Measurements from ENCODE around the gene SPOCD1. TPM values are rescaled to one million over a fixed set of nuclear protein-coding genes. Genes with fewer than 3 reads are reported as not detected.

The SPOCD1 gene
- total RNA-seq = 3.4 TPM

- H3K4me1 ChIP-seq (ENCODE audit: insufficient read depth, low read length) = peaks cover 5% of the 10 kb centered on the region
- H3K4me3 ChIP-seq (ENCODE audit: low read length) = no peak within 1 kb of the TSS
- no peaks in the 10 kb centered on the region for H3K27me3 ChIP-seq (ENCODE audit: insufficient read depth, low read length)
- H3K9me3 ChIP-seq (ENCODE audit: low read depth, low read length) = no peaks in the 10 kb centered on the region
Observed at GRCh38 chr1:31815752-31816500, at the start of gene SPOCD1. SPOCD1 (minus strand) TSS chr1:31816022; CDS start chr1:31815333, 689 bp downstream.

GRCh38 chr1:31862071-31862470 is 46.2 kb upstream of the SPOCD1 start:
- Histone ChIP-seq H3K4me3 (ENCODE audit: low read length) (no peak overlapping the region), H3K27me3 (ENCODE audit: insufficient read depth, low read length) (no peaks in the 10 kb centered on the region), H3K4me1 (ENCODE audit: insufficient read depth, low read length) (no peaks in the 10 kb centered on the region), H3K9me3 (ENCODE audit: low read depth, low read length) (no peaks in the 10 kb centered on the region)

- H3K9me3 ChIP-seq (ENCODE audit: low read depth, low read length) = no peaks in the 10 kb centered on the region
- no peaks in the 10 kb centered on the region for H3K4me1 ChIP-seq (ENCODE audit: insufficient read depth, low read length)
- H3K4me3 ChIP-seq (ENCODE audit: low read length) = no peak overlapping the region
- no peaks in the 10 kb centered on the region for H3K27me3 ChIP-seq (ENCODE audit: insufficient read depth, low read length)
Observed at GRCh38 chr1:31861346-31861745, 45.5 kb upstream of the SPOCD1 start.

GRCh38 chr1:31860581-31860980 is 44.8 kb upstream of the SPOCD1 start:
- Histone ChIP-seq H3K27me3 (ENCODE audit: insufficient read depth, low read length) (no peaks in the 10 kb centered on the region), H3K4me1 (ENCODE audit: insufficient read depth, low read length) (no peaks in the 10 kb centered on the region), H3K9me3 (ENCODE audit: low read depth, low read length) (no peaks in the 10 kb centered on the region), H3K4me3 (ENCODE audit: low read length) (no peak overlapping the region)

- Histone ChIP-seq H3K9me3 (ENCODE audit: low read depth, low read length) (no peaks in the 10 kb centered on the region), H3K4me3 (ENCODE audit: low read length) (no peak overlapping the region), H3K27me3 (ENCODE audit: insufficient read depth, low read length) (no peaks in the 10 kb centered on the region), H3K4me1 (ENCODE audit: insufficient read depth, low read length) (no peaks in the 10 kb centered on the region)
Observed at GRCh38 chr1:31859719-31860118, 43.9 kb upstream of the SPOCD1 start.

GRCh38 chr1:31859044-31859443 is 43.2 kb upstream of the SPOCD1 start:
- Histone ChIP-seq H3K9me3 (ENCODE audit: low read depth, low read length) (no peaks in the 10 kb centered on the region), H3K4me1 (ENCODE audit: insufficient read depth, low read length) (no peaks in the 10 kb centered on the region), H3K27me3 (ENCODE audit: insufficient read depth, low read length) (no peaks in the 10 kb centered on the region), H3K4me3 (ENCODE audit: low read length) (no peak overlapping the region)

GRCh38 chr1:31857863-31858262 is 42.0 kb upstream of the SPOCD1 start:
- Histone ChIP-seq H3K4me3 (ENCODE audit: low read length) (no peak overlapping the region), H3K27me3 (ENCODE audit: insufficient read depth, low read length) (no peaks in the 10 kb centered on the region), H3K9me3 (ENCODE audit: low read depth, low read length) (no peaks in the 10 kb centered on the region), H3K4me1 (ENCODE audit: insufficient read depth, low read length) (no peaks in the 10 kb centered on the region)

- Histone ChIP-seq H3K4me3 (ENCODE audit: low read length) (no peak overlapping the region), H3K4me1 (ENCODE audit: insufficient read depth, low read length) (no peaks in the 10 kb centered on the region), H3K9me3 (ENCODE audit: low read depth, low read length) (no peaks in the 10 kb centered on the region), H3K27me3 (ENCODE audit: insufficient read depth, low read length) (no peaks in the 10 kb centered on the region)
Observed at GRCh38 chr1:31856140-31856539, 40.3 kb upstream of the SPOCD1 start.

GRCh38 chr1:31855038-31855845 is 39.4 kb upstream of the SPOCD1 start:
- Histone ChIP-seq H3K4me1 (ENCODE audit: insufficient read depth, low read length) (no peaks in the 10 kb centered on the region), H3K9me3 (ENCODE audit: low read depth, low read length) (no peaks in the 10 kb centered on the region), H3K27me3 (ENCODE audit: insufficient read depth, low read length) (no peaks in the 10 kb centered on the region), H3K4me3 (ENCODE audit: low read length) (no peak overlapping the region)

GRCh38 chr1:31849653-31850052 is 33.8 kb upstream of the SPOCD1 start:
- Histone ChIP-seq H3K27me3 (ENCODE audit: insufficient read depth, low read length) (no peaks in the 10 kb centered on the region), H3K4me3 (ENCODE audit: low read length) (no peak overlapping the region), H3K9me3 (ENCODE audit: low read depth, low read length) (no peaks in the 10 kb centered on the region), H3K4me1 (ENCODE audit: insufficient read depth, low read length) (peaks cover 26% of the 10 kb centered on the region)

GRCh38 chr1:31848381-31848897 is 32.6 kb upstream of the SPOCD1 start:
- Histone ChIP-seq H3K4me3 (ENCODE audit: low read length) (no peak overlapping the region), H3K27me3 (ENCODE audit: insufficient read depth, low read length) (no peaks in the 10 kb centered on the region), H3K9me3 (ENCODE audit: low read depth, low read length) (no peaks in the 10 kb centered on the region), H3K4me1 (ENCODE audit: insufficient read depth, low read length) (peaks cover 33% of the 10 kb centered on the region)

GRCh38 chr1:31846484-31846883 is 30.7 kb upstream of the SPOCD1 start:
- Histone ChIP-seq H3K27me3 (ENCODE audit: insufficient read depth, low read length) (no peaks in the 10 kb centered on the region), H3K4me1 (ENCODE audit: insufficient read depth, low read length) (peaks cover 38% of the 10 kb centered on the region), H3K9me3 (ENCODE audit: low read depth, low read length) (no peaks in the 10 kb centered on the region), H3K4me3 (ENCODE audit: low read length) (no peak overlapping the region)

- Histone ChIP-seq H3K4me1 (ENCODE audit: insufficient read depth, low read length) (peaks cover 25% of the 10 kb centered on the region), H3K9me3 (ENCODE audit: low read depth, low read length) (no peaks in the 10 kb centered on the region), H3K4me3 (ENCODE audit: low read length) (no peak overlapping the region), H3K27me3 (ENCODE audit: insufficient read depth, low read length) (no peaks in the 10 kb centered on the region)
Observed at GRCh38 chr1:31843506-31843905, 27.7 kb upstream of the SPOCD1 start.

- H3K4me1 ChIP-seq (ENCODE audit: insufficient read depth, low read length) = peaks cover 17% of the 10 kb centered on the region
- no peak overlapping the region for H3K4me3 ChIP-seq (ENCODE audit: low read length)
- no peaks in the 10 kb centered on the region for H3K9me3 ChIP-seq (ENCODE audit: low read depth, low read length)
- H3K27me3 ChIP-seq (ENCODE audit: insufficient read depth, low read length) = no peaks in the 10 kb centered on the region
Observed at GRCh38 chr1:31839662-31840343, 24.0 kb upstream of the SPOCD1 start.
